IMR-90 (cell line): ENCODE measurements around the gene RAB15. TPM values are rescaled to one million over a fixed set of nuclear protein-coding genes. Genes with fewer than 3 reads are reported as not detected.

Source experiments
- ATAC-seq: fragments of 200-7000 bp; cut with Tn5 transposase; 2 replicates; pipeline ENCODE4 v1.9.1; 2020; ENCODE audit warnings: low read depth, mild to moderate bottlenecking, moderate library complexity
- BruUV-seq: library from RNA; stranded (reverse); fragments of 400-500 nt; replicated peaks from 2 replicates; lab custom pipeline; 2021; lab: Mats Ljungman, UMichigan
- CTCF ChIA-PET: fragments of 300-600 bp; formaldehyde crosslinking; extraction: SDS; loops from one replicate; lab custom pipeline; 2021; ENCODE audit warnings: antibody characterized with exemption; lab: Yijun Ruan, JAX
- POLR2A ChIA-PET: fragments of 300-600 bp; sonication (Branson Sonifier 250); formaldehyde crosslinking; loops from one replicate; lab custom pipeline; 2022; ENCODE audit warnings: antibody characterized with exemption; ENCODE audit not compliant: unreplicated experiment; lab: Charles Lee
- DNase-seq: peaks from one replicate; pipeline ENCODE4 v3.0.0; 2013
- H2AFZ ChIP-seq: replicated peaks from 2 replicates; pipeline ENCODE3; 2013; ENCODE audit warnings: low read length, mild to moderate bottlenecking; ENCODE audit not compliant: poor library complexity
- H2AK5ac ChIP-seq: 2 replicates; pipeline ENCODE4 v1.6.1; 2013; ENCODE audit warnings: low read depth, low read length, inconsistent platforms
- H2AK9ac ChIP-seq: replicated peaks from 2 replicates; pipeline ENCODE3; 2013; ENCODE audit warnings: mild to moderate bottlenecking, low read depth, low read length, moderate library complexity; ENCODE audit not compliant: poor library complexity
- H2BK120ac ChIP-seq: 2 replicates; pipeline ENCODE4 v1.6.1; 2013; ENCODE audit warnings: low read depth, low read length, inconsistent platforms
- H2BK15ac ChIP-seq: 3 replicates; pipeline ENCODE4 v1.6.1; 2013; ENCODE audit warnings: low read depth, low read length, inconsistent platforms
- H2BK20ac ChIP-seq: 2 replicates; pipeline ENCODE4 v1.6.1; 2013; ENCODE audit warnings: low read depth, mild to moderate bottlenecking, inconsistent platforms, low read length, moderate library complexity
- H2BK5ac ChIP-seq: 2 replicates; pipeline ENCODE4 v1.6.1; 2013; ENCODE audit warnings: mild to moderate bottlenecking, low read depth, low read length, inconsistent platforms; ENCODE audit not compliant: poor library complexity, severe bottlenecking
- H3K14ac ChIP-seq: replicated peaks from 2 replicates; pipeline ENCODE4 v1.6.1; 2013; ENCODE audit warnings: low read depth, low read length, inconsistent platforms
- H3K18ac ChIP-seq: 2 replicates; pipeline ENCODE4 v1.6.1; 2013; ENCODE audit warnings: low read depth, low read length, control low read depth
- H3K23ac ChIP-seq: 2 replicates; pipeline ENCODE4 v1.6.1; 2013; ENCODE audit warnings: low read depth, low read length, inconsistent platforms
- H3K27ac ChIP-seq: 2 replicates; pipeline ENCODE4 v1.5.1; 2013; ENCODE audit warnings: mild to moderate bottlenecking, control low read depth, low read length; ENCODE audit not compliant: insufficient read depth
- H3K27me3 ChIP-seq: 2 replicates; pipeline ENCODE4 v1.6.1; 2013; ENCODE audit warnings: low read length; ENCODE audit not compliant: control insufficient read depth, insufficient read depth
- H3K36me3 ChIP-seq: 2 replicates; pipeline ENCODE4 v1.6.1; 2013; ENCODE audit warnings: low read length, mixed read lengths; ENCODE audit not compliant: control insufficient read depth, insufficient read depth
- H3K4ac ChIP-seq: 2 replicates; pipeline ENCODE4 v1.6.1; 2013; ENCODE audit warnings: low read depth, low read length, inconsistent platforms
- H3K4me1 ChIP-seq: 2 replicates; pipeline ENCODE4 v1.6.1; 2013; ENCODE audit warnings: low read length, mixed read lengths; ENCODE audit not compliant: control insufficient read depth, insufficient read depth
- H3K4me2 ChIP-seq: 2 replicates; pipeline ENCODE4 v1.6.1; 2013; ENCODE audit warnings: low read depth, mild to moderate bottlenecking, control low read depth, low read length, moderate library complexity
- H3K4me3 ChIP-seq: 2 replicates; pipeline ENCODE4 v1.5.1; 2013; ENCODE audit warnings: low read depth, mild to moderate bottlenecking, control low read depth, low read length, moderate library complexity; ENCODE audit not compliant: insufficient read depth
- H3K56ac ChIP-seq: 2 replicates; pipeline ENCODE4 v1.6.1; 2013; ENCODE audit warnings: low read length, inconsistent platforms; ENCODE audit not compliant: insufficient read depth; ENCODE audit errors: extremely low read depth
- H3K79me1 ChIP-seq, 2 experiments: 2 replicates each; pipeline ENCODE4 v1.6.1; 2013; ENCODE audit warnings: low read length in 2 of 2, inconsistent platforms in 1 of 2, low read depth in 1 of 2
- H3K9ac ChIP-seq: 2 replicates; pipeline ENCODE4 v1.6.1; 2013; ENCODE audit warnings: low read depth, low read length, control low read depth
- H3K9me1 ChIP-seq: 2 replicates; pipeline ENCODE4 v1.6.1; 2013; ENCODE audit warnings: low read length, inconsistent platforms; ENCODE audit not compliant: insufficient read depth
- H3K9me3 ChIP-seq: 2 replicates; pipeline ENCODE4 v1.6.1; 2013; ENCODE audit warnings: low read length; ENCODE audit not compliant: control insufficient read depth, insufficient read depth
- H4K20me1 ChIP-seq: 2 replicates; pipeline ENCODE4 v1.6.1; 2013; ENCODE audit warnings: low read length, inconsistent platforms; ENCODE audit not compliant: insufficient read depth
- H4K5ac ChIP-seq: 2 replicates; pipeline ENCODE4 v1.6.1; 2013; ENCODE audit warnings: mild to moderate bottlenecking, low read depth, low read length, control low read depth
- H4K8ac ChIP-seq, 2 experiments: 2 replicates each; pipeline ENCODE4 v1.6.1; 2013; ENCODE audit warnings: low read depth in 2 of 2, low read length in 2 of 2, control low read depth in 1 of 2, inconsistent platforms in 1 of 2
- H4K91ac ChIP-seq: 2 replicates; pipeline ENCODE4 v1.6.1; 2013; ENCODE audit warnings: low read depth, low read length, inconsistent platforms; ENCODE audit not compliant: insufficient read depth
- BHLHE40 ChIP-seq: fragments of 150-350 bp; IDR thresholded peaks from 2 replicates; pipeline ENCODE4 v1.6.1; 2016; ENCODE audit warnings: mild to moderate bottlenecking, low read depth, low read length
- CHD1 ChIP-seq: IDR thresholded peaks from 2 replicates; pipeline ENCODE4 v1.6.1; 2012; ENCODE audit warnings: low read depth, low read length, improper control_type of control experiment
- MAFK ChIP-seq: IDR thresholded peaks from 2 replicates; pipeline ENCODE4 v1.6.1; 2012; ENCODE audit warnings: low read depth, low read length, improper control_type of control experiment
- MAZ ChIP-seq: IDR thresholded peaks from 2 replicates; pipeline ENCODE4 v1.6.1; 2012; ENCODE audit warnings: low read depth, mild to moderate bottlenecking, low read length, improper control_type of control experiment, moderate library complexity, borderline replicate concordance
- MXI1 ChIP-seq: IDR thresholded peaks from 2 replicates; pipeline ENCODE4 v1.6.1; 2012; ENCODE audit warnings: low read depth, mild to moderate bottlenecking, low read length, moderate library complexity, borderline replicate concordance
- NFE2L2 ChIP-seq: fragments of 150-350 bp; IDR thresholded peaks from 2 replicates; pipeline ENCODE4 v1.6.1; 2016; ENCODE audit warnings: low read depth, mild to moderate bottlenecking, low read length
- RCOR1 ChIP-seq: IDR thresholded peaks from 2 replicates; pipeline ENCODE4 v1.6.1; 2012; ENCODE audit warnings: mild to moderate bottlenecking, low read length, improper control_type of control experiment; ENCODE audit not compliant: insufficient replicate concordance
- RFX5 ChIP-seq: IDR thresholded peaks from 2 replicates; pipeline ENCODE4 v1.8.0; 2012; ENCODE audit warnings: low read depth, mild to moderate bottlenecking, low read length, moderate library complexity
- USF2 ChIP-seq: fragments of 150-350 bp; IDR thresholded peaks from 2 replicates; pipeline ENCODE4 v1.6.1; 2017; ENCODE audit warnings: mild to moderate bottlenecking, antibody characterized with exemption, low read length, low read depth
- WGBS, 2 experiments: methylation state at CpG; one replicate each; pipeline versions ENCODE4 v1.1.5 to v1.1.7; 2013; ENCODE audit warnings: missing lambda C conversion rate in 2 of 2; ENCODE audit not compliant: insufficient read length in 1 of 2; ENCODE audit errors: extremely low coverage in 2 of 2; 5-methylcytosine and 5-hydroxymethylcytosine counted together
- dilution Hi-C: fragments of 300-500 bp; cut with HindIII; formaldehyde crosslinking; loops from one replicate; pipeline ENCODE4 v1.14.3; 2018; ENCODE audit warnings: low sequenced_read_pairs; ENCODE audit not compliant: unreplicated experiment
- in situ Hi-C: fragments of 300-500 bp; cut with MboI; formaldehyde crosslinking; loops from 3 replicates; pipeline ENCODE4 v1.14.3; 2019; ENCODE audit warnings: low sequenced_read_pairs, inconsistent platforms, mixed read lengths
- intact Hi-C: fragments of 100-400 bp; cut with micrococcal nuclease; formaldehyde crosslinking; loops from 2 replicates; pipeline ENCODE4 v1.10.0; 2022
- polyA plus RNA-seq, 3 experiments: library from polyadenylated mRNA; depleted of rRNA; stranded (reverse); fragments of >200 nt; gene quantifications; 2 replicates each; pipeline ENCODE4 v1.2.3, GENCODE V29; 2012; ENCODE audit warnings: low replicate concordance in 1 of 3
- total RNA-seq: library from RNA; depleted of rRNA; stranded (reverse); fragments of >200 nt; gene quantifications from 2 replicates; pipeline ENCODE4 v1.2.3, GENCODE V29; 2012

Gene RAB15
- total and polyA plus RNA-seq, 2 of the 4 experiments (the other 2 are of a cell fraction), result 3.4 to 7.8 TPM

- TF ChIP-seq MAFK (no peak), RCOR1 (no peak), NFE2L2 (no peak), USF2 (no peak), BHLHE40 (no peak), MAZ (no peak), MXI1 (no peak), RFX5 (no peak), CHD1 (no peak)
- dilution Hi-C loops, result no loop called here
- Histone ChIP-seq H2BK20ac (no peak overlapping the region), H3K27me3 (no peaks in the 10 kb centered on the region), H3K79me1 (peaks cover 20 to 33% of the 10 kb centered on the region in 2 experiments), H2AK5ac (no peak overlapping the region), H4K5ac (no peak overlapping the region), H3K56ac (no peak overlapping the region), H3K4me3 (no peak overlapping the region), H4K20me1 (no peaks in the 10 kb centered on the region; the same call in none of the 2 replicates), H3K4me1 (no peaks in the 10 kb centered on the region; the same call in 1 of the 2 replicates), H3K18ac (no peak overlapping the region), H4K91ac (no peak overlapping the region), H4K8ac (no peak overlapping the region), H3K9ac (no peak overlapping the region), H2BK120ac (no peak overlapping the region), H2BK5ac (no peak overlapping the region), H3K27ac (no peak overlapping the region), H3K4ac (no peak overlapping the region), H3K4me2 (no peak overlapping the region), H2BK15ac (no peak overlapping the region), H3K9me3 (no peaks in the 10 kb centered on the region), H3K14ac (no peak overlapping the region), H2AFZ (no peak overlapping the region), H3K23ac (no peak overlapping the region), H3K9me1 (no peaks in the 10 kb centered on the region; the same call in 1 of the 2 replicates), H3K36me3 (peaks cover 18% of the 10 kb centered on the region), H2AK9ac (no peak overlapping the region)
- intact Hi-C loops, result no loop called here
- ChIA-PET CTCF (no interaction called here), POLR2A (no interaction called here)
- no CpG with 5 or more reads among the region's 3 CpGs for WGBS, 2 experiments
- BruUV-seq, result no TSS peak
- DNase-seq (no peak), ATAC-seq (no peak)
- in situ Hi-C loops, result no loop called here
Measured at GRCh38 chr14:64927031-64927430, 45.1 kb downstream of the RAB15 start.
